Smooth muscle cell (in vitro differentiated cells): ENCODE data around the gene DRD3. TPM values are rescaled to one million over a fixed set of nuclear protein-coding genes. Genes with fewer than 3 reads are reported as not detected.

Experiments
- DNase-seq: peaks from one replicate; lab custom pipeline; 2025; ENCODE audit not compliant: unreplicated experiment; lab: John Stamatoyannopoulos, UW
- H2AFZ ChIP-seq: fragments of 200-600 bp; sonication (generic); 2 replicates; pipeline ENCODE4 v1.6.0; 2016; ENCODE audit warnings: antibody characterized with exemption, low read depth, mild to moderate bottlenecking
- H3F3A ChIP-seq: fragments of 200-600 bp; sonication (generic); 2 replicates; pipeline ENCODE4 v1.6.0; 2017; ENCODE audit warnings: antibody characterized with exemption, low read depth
- H3K27ac ChIP-seq: fragments of 200-600 bp; sonication (generic); 2 replicates; pipeline ENCODE4 v1.5.1; 2016; ENCODE audit warnings: low read depth, mild to moderate bottlenecking
- H3K27me3 ChIP-seq: fragments of 200-600 bp; sonication (generic); 2 replicates; pipeline ENCODE4 v1.6.1; 2016; ENCODE audit warnings: low read depth, mild to moderate bottlenecking
- H3K36me3 ChIP-seq: fragments of 200-600 bp; sonication (generic); 2 replicates; pipeline ENCODE4 v1.5.1; 2016; ENCODE audit warnings: low read depth
- H3K4me1 ChIP-seq: fragments of 200-600 bp; sonication (generic); 2 replicates; pipeline ENCODE4 v1.5.1; 2016; ENCODE audit warnings: low read depth
- H3K4me2 ChIP-seq: fragments of 200-600 bp; sonication (generic); 2 replicates; pipeline ENCODE4 v1.6.0; 2016; ENCODE audit warnings: mild to moderate bottlenecking
- H3K4me3 ChIP-seq: fragments of 200-600 bp; sonication (generic); 2 replicates; pipeline ENCODE4 v1.5.1; 2016; ENCODE audit warnings: mild to moderate bottlenecking
- H3K79me2 ChIP-seq: fragments of 200-600 bp; sonication (generic); 2 replicates; pipeline ENCODE4 v1.6.0; 2016; ENCODE audit warnings: low read depth, mild to moderate bottlenecking
- H3K9ac ChIP-seq: fragments of 200-600 bp; sonication (generic); 2 replicates; pipeline ENCODE4 v1.6.0; 2016; ENCODE audit warnings: low read depth
- H3K9me3 ChIP-seq: fragments of 200-600 bp; sonication (generic); replicated peaks from 2 replicates; pipeline ENCODE4 v1.5.1; 2016; ENCODE audit warnings: low read depth
- H4K20me1 ChIP-seq: fragments of 200-600 bp; sonication (generic); 2 replicates; pipeline ENCODE4 v1.6.0; 2016; ENCODE audit warnings: low read depth
- CTCF ChIP-seq: fragments of 200-600 bp; sonication (generic); IDR thresholded peaks from 2 replicates; pipeline ENCODE4 v1.5.1; 2017; ENCODE audit warnings: borderline replicate concordance, mild to moderate bottlenecking, antibody characterized with exemption; ENCODE audit not compliant: insufficient read depth, poor library complexity, severe bottlenecking
- polyA plus RNA-seq: library from polyadenylated mRNA; unstranded; fragments of >200 nt; fragmentation: Nextera tagmentation; extraction: Ambion mirVana; gene quantifications from 2 replicates; pipeline ENCODE4 v1.2.1, GENCODE V29; 2016
- total RNA-seq: library from RNA; depleted of rRNA; stranded (reverse); fragments of >200 nt; gene quantifications from 2 replicates; pipeline ENCODE4 v1.2.3, GENCODE V29; 2014

DRD3 gene
- total and polyA plus RNA-seq, 2 experiments from 2014 or later: not detected

DNA sequence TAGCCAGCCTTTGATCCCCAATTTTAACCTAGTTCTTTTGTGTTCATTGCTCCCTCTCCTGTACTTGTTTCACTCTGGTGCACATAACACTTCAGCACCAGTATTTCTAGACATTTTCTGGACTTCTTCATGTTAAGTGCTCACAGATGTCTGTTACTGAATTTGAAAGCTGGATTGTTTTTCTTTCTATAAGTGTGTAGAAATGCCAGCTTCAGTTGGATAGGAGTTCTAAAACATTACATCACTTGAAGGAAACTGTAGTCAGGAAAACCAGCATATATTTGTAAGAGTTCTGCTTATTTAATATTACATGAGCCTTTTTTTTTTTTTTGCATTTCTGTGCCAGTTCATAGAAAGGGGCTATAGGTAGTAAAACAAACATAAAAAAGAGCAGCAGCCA, 100.7 kb downstream of the DRD3 start:
- no peak for TF ChIP-seq CTCF
- Histone ChIP-seq H3F3A (no peaks in the 10 kb centered on the region), H3K27me3 (no peaks in the 10 kb centered on the region), H2AFZ (no peak overlapping the region), H3K36me3 (peaks cover 23% of the 10 kb centered on the region), H3K4me1 (no peaks in the 10 kb centered on the region), H4K20me1 (no peaks in the 10 kb centered on the region), H3K9ac (no peak overlapping the region), H3K79me2 (no peaks in the 10 kb centered on the region), H3K9me3 (no peaks in the 10 kb centered on the region), H3K27ac (no peak overlapping the region), H3K4me2 (no peak overlapping the region), H3K4me3 (no peak overlapping the region)
- no peak for DNase-seq

Other genes with a start within 250 kb of the DRD3 start
- gene ZDHHC23, start 231.0 kb downstream of the DRD3 start, total RNA-seq: 0.36 and 0.94 TPM in 2 replicates
- gene ZDHHC23, start 231.0 kb downstream of the DRD3 start, polyA plus RNA-seq: 0.66 TPM in 1 of 2 replicates, not detected in the other
- 5.8 and 7.4 TPM in 2 replicates for gene CCDC191, start 122.5 kb downstream of the DRD3 start, total RNA-seq
- gene CCDC191, start 122.5 kb downstream of the DRD3 start, polyA plus RNA-seq: 1.2 and 3.3 TPM in 2 replicates
- gene QTRT2, start 122.3 kb downstream of the DRD3 start, total RNA-seq: 6.9 and 14.9 TPM in 2 replicates
- gene QTRT2, start 122.3 kb downstream of the DRD3 start, polyA plus RNA-seq: 4.2 and 7.1 TPM in 2 replicates
- not detected in 2 replicates for gene ZNF80, start 58.5 kb upstream of the DRD3 start, total RNA-seq
- gene ZNF80, start 58.5 kb upstream of the DRD3 start, polyA plus RNA-seq: not detected in 2 replicates
- not detected in 2 replicates for gene TIGIT, start 115.0 kb upstream of the DRD3 start, total RNA-seq
- not detected in 2 replicates for gene TIGIT, start 115.0 kb upstream of the DRD3 start, polyA plus RNA-seq